GM18520 (cell line): ENCODE measurements around the gene CDK5R2.

Source experiments
- ATAC-seq: cut with Tn5 transposase; IDR thresholded peaks from one replicate; pipeline ENCODE4 v1.9.1; 2021; ENCODE audit not compliant: unreplicated experiment

Gene CDK5R2

DNA sequence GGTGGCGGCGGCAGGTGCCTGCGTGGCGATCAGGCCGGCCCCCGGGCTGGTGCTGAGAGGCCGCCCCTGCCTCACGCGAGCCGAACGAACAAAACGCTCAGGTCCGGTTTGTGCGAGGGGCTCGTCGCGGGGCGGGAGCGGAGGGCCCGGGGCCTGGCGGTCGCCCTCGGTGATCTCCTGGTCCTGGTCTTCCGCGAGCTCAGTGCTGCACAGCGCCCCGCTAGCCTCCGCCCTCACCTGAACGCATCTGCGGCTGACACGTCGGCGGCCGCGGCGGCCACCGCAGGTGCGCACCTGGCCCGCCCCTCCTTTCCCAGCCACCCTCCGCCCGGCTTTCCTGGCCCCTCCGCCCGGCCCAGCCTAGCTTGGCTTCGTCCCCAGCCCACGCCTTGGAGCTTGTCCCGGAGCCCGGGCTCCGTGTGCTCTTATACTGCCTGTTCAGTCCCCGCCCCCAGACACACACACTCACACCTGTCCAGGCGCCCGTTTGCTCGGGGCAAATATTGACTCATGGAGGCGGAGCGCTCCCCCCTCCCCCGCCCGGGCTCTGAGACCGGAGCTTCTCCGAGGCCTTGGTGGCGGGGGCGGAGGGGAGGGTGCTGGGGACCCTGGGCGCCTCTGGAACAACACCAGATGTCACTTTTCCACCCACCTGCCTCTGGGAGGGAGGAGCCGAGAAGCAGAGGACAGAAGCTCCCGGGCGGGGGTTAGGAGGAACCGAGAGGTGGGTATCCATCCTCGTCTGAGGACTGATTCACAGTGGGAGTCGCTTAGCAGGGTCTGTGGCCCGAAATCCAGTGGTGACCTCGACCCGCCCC, 42.3 kb downstream of the CDK5R2 start:
- no peak for ATAC-seq

DNA sequence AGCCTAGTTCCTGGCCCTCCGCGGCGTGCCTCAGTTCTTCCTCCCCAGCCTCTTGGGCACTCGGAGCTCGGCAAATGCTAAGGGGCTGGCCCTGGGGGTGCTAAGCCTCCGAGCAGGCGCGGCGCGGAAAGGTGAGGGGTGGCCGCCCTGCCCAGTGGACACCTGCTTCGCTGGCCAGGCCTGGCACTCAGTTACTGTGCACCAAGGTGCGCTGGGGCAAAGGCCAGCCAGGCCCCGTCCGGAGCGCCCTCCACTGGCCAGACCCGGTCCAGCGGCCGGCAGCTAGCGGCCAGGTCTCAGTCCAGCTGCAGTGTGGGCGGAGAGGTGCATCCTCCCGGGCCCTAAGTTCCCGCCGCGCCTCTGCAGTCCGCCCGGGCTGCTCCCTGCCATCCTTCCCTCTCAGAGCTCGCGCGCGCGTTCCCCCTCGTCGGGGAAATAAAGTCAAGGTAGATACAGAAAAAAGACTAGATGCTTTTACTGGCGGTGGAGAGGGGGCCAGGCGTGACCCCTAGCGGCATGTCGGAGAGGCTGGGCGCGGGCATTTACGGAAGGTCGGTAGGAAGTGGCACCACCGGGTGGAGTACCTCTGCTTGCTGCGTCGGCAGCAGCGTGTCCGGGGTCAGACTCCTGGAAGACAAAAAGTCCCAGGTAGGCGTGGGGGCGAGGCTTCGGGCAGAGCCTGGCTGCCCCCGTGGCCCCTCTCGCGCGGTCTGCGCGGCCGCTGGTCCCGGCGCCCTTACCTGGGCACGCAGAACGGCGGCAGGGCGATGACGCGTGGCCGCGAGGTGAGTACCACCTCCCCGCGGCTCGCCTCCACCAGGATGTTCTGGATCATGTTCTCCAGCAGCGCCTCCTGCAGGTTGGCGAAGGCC, 43.2 kb downstream of the CDK5R2 start:
- no peak for ATAC-seq

DNA sequence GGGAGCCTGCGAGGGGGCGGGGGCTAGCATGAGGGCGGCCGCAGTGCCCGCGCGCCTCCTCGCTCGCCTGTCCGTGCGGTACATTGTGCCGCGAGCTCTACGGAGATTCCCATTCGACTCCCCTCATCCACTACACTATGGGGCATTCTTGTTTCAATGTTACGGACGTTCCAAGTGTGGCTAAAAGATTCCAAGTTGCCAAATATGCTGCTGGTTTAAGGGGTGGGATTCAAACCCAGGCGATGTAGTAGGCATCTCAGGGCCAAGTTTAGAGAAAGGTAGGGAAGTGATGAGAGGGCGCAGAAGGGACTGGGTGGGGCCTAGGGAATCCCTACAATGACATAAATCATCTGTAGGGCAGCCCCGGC, 43.8 kb downstream of the CDK5R2 start:
- ATAC-seq, result no peak

DNA sequence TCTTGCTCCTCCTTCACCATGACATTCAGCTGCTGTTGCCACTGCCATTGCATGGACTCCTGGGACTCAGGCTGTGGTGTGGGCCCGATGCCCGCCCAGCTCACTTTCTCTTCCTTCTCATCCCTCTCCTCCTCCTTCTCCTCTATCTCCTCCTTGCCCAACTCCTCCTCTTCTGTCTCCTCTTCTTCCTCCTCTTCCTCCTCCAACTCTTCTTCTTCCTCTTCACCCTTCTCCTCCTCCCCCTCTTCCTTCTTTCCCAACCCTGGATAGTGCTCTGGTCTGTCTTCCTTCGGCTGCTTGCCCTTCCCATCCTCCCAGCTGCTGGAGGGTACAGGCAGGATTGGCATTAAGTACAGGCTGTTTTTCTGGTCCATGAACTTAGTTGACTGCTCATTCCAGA, 44.5 kb downstream of the CDK5R2 start:
- no peak for ATAC-seq

DNA sequence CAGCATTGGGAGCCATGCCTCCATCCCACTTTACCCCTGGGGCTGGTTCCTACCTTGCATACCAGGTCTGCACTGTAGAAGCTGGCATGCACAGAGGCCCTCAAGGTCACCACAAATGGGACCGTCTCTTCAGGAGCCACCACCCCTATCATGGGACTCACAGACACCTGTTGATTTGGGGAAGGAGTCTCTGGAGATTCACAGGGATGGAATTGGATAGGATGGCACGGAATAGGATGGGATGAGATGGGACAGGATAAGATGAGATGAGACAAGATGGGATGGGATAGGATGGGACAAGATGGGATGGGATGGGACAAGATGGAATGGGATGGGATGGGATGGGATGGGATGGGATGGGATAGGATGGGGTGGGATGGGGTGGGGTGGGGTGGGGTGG, 49.8 kb downstream of the CDK5R2 start:
- ATAC-seq, result no peak

DNA sequence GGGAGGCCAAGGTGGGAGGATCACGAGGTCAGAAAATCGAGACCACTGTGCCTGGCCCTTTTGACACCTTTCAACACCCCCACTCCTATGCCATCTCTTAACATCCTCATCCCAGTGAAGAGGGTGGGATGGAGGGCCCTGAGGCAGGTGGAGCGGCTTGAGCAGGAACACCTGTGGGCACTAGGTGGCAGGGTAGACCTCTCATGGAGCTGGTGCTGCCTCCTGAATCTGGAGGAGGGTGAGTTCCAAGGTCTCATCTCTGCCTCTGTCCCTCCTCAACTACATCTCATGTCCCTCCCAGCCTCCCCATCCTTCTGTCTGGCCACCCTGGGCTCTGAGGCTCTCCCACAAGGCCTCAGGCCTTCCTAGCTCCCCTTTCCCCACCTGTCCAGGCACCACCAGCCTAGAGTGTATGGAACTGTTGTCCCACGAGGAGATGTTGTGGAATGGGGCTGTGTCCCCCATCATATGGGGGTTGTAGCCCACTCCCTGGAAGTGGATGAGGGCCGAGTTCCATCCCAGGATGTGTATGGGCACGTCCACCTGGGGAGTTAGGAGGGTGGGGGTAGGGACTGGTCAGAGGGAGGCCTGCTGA, 50.8 kb downstream of the CDK5R2 start:
- ATAC-seq, result no peak

DNA sequence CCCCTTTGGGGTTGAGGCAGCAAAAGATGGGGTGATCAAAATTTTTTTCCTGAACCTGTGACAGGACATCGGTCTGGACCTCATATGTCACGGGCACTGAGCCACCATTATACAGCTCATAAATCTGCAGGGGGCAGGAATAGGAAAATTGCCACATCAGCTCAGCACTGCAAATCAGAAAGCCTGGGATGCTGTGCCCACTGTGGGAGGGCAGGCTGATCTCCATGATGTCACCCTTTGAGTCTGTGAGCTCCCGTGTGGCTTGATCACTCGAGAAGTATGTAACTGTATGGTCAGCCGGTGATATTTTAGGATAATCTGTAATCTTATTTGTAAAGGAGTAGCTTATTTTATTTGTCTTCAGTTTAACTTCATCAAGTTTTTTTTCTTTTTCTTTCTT, 51.4 kb downstream of the CDK5R2 start:
- no peak for ATAC-seq
